Measurements from ENCODE around the gene FKBP1A.

Gene FKBP1A

DNA sequence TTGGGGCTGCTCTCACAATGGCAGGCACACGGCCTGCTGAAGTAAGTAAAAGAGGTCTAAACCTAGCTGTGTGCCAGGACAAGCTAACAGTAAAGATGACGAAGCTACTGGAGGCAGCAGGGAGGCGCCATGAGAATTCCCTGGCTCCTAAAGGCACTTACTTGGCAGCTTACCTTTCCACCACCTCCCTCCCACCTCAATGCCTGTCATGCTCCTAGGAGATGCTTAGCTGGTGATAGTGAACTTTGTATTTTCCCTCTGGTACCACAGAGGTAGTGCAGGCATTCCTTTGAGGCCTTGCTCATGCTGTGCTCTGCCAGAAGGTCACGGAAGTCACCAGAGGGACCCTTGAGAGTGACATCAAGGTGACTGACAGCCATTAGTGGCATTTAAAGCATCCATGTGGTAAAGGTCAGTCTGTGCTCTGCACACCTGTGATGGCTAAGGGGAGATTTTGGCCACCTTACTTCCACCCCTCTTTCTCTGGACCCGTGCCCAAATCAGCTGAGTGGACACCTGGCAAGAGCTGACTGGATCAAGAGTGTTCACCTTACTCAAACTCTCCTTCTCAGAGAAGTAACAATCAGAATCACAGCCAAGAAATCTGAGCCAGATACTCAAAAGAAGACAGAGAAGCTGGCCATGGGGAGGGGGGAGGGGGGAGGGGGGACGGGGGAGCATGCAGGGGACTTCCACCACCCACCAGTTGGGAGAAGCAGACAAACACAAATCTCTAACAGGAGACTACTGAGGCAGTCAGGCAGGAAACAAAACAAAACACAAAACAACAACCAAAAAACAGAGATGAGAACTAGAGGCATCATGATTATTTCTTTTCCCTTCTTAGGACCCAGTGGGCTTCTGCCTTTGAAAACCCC is 2.9 kb downstream of the FKBP1A start:
- Histone ChIP-seq H3K36me3 (replicated peaks) (peaks cover 17% of the 10 kb centered on the region), H3K4me1 (peaks cover 15% of the 10 kb centered on the region), H3K27me3 (ENCODE audit: low read depth) (no peaks in the 10 kb centered on the region), H3K4me3 (no peak overlapping the region), H3K9me3 (no peaks in the 10 kb centered on the region)
- no peak for DNase-seq (ENCODE audit: low spot score in 2 of 2)
- in situ Hi-C loops (cut with MboI; ENCODE audit: low sequenced_read_pairs), result no loop called here

DNA sequence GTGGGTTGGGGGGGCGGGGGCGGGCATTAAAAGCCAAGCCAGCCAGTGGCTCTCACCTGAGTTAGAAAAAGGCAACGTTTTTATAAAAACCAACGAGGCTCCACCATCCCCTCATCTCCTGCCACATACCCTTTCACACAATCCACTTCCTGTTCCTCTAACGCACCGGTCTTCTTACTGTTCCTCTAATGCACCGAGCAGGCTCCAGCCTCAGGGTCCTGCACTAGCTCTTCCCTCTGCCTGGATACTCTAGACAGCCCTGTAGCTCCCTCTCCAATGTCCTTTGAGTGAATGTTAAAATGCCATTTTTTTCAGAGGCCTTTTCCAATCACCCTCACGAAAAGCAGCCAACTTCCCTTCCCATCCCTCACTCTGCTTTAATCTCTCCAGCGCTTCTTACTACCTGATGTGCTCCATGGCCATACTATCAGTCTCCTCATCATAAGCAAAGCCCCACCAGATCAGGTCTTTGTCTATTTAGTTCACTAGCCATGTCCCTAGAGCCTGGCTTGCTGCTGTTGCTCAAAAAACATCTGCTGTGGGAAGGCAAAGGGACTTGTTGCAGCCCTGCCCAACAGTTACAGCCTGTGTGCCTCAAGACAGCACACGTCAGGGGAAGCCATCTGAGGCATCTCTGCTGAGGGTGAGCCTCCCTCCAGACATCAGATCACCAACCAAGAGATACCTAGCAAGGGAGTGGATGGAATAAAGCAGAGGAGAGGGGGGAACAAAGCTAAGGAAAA is 3.9 kb downstream of the FKBP1A start:
- DNase-seq (ENCODE audit: low spot score in 2 of 2), result no peak
- Histone ChIP-seq H3K27me3 (ENCODE audit: low read depth) (no peaks in the 10 kb centered on the region), H3K9me3 (no peaks in the 10 kb centered on the region), H3K4me1 (peaks cover 18% of the 10 kb centered on the region), H3K36me3 (replicated peaks) (peaks cover 17% of the 10 kb centered on the region), H3K4me3 (no peak overlapping the region)
- in situ Hi-C loops (cut with MboI; ENCODE audit: low sequenced_read_pairs), result no loop called here

DNA sequence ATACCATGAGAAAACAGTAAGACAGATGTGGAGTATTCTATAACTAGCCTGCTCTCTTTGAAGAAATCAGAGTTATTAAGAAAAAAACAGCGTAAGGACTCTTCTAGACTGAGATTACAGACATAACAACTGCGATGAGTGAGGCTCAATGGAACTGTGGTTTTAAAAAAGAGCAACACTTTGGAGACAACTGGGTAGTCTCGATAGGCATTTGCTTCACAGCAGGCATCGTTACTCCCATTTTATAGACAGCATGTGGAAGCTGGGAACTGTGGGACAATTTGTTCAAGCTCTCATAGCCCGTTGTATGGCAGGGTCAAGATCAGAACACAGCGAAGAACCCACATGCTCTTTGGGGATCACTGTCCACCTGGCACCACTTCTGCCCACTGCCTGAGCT is 4.6 kb downstream of the FKBP1A start:
- no peak for DNase-seq (ENCODE audit: low spot score in 2 of 2)
- no peak overlapping the region for H3K4me3 ChIP-seq
- peaks cover 17% of the 10 kb centered on the region for H3K36me3 ChIP-seq (replicated peaks)
- peaks cover 18% of the 10 kb centered on the region for H3K4me1 ChIP-seq
- H3K27me3 ChIP-seq (ENCODE audit: low read depth), result no peaks in the 10 kb centered on the region
- in situ Hi-C loops (cut with MboI; ENCODE audit: low sequenced_read_pairs), result no loop called here
- no peaks in the 10 kb centered on the region for H3K9me3 ChIP-seq

DNA sequence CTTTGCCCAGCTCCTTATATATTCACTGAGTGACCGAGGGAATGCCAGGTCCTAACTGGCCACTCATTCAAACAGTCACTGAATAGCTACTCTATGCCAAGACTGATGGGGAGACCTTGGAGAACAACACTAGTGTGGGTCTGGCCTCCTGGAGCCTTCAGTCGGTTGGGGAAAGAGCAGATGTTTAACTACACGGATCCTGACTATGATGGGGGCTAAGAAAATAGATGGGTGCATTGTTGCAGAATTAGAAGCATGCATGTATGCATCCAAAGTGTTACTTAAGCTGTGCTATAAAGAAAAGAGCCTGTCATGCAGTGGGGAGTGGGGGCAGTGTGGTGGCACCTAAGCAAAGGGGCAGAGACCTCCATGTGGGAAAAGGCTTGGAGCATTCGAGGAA is 6.5 kb downstream of the FKBP1A start:
- in situ Hi-C loops (cut with MboI; ENCODE audit: low sequenced_read_pairs), result no loop called here
- peaks cover 16% of the 10 kb centered on the region for H3K4me1 ChIP-seq

DNA sequence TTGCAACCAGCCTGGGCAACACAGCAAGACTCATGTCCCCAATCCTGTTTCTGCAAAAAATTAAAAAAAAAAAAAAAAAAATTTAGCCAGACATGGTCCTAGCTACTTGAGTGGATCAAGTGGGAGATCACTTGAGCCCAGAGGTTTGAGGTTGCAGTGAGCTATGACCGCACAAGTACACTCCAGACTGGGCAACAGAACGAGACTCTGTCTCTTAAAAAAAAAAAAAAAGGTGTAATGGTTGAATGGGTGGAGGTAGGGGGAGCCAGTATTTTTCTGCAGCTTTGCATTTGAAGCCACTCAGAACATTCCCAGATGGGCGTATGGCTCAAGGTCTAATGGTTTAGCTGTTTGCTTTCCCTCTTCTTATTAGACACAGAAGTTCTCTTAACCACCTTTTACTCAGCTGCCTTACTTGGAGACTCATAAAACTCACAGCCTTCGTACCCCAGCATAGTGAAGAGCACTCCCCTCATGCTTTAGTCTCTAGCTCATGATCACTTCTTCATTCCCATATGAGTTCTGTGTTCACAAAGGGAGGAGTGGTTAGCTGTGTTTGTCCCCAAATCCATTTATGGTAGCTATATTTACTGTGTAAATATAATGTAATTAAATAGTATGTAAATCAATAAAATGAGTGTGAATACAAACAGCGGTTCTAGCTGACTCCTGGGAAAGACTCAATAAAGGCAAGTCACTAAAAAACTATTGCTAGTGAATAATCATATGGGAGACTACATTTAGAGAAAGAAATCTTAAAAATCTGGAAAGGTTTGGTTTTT is 9.0 kb downstream of the FKBP1A start:
- H3K4me3 ChIP-seq, result no peak overlapping the region
- H3K4me1 ChIP-seq, result peaks cover 4% of the 10 kb centered on the region; the same call in 1 of the 2 replicates
- in situ Hi-C loops (cut with MboI; ENCODE audit: low sequenced_read_pairs), result no loop called here
- DNase-seq (ENCODE audit: low spot score in 2 of 2), result no peak
- peaks cover 12% of the 10 kb centered on the region for H3K36me3 ChIP-seq (replicated peaks)
- no peaks in the 10 kb centered on the region for H3K9me3 ChIP-seq
- no peaks in the 10 kb centered on the region for H3K27me3 ChIP-seq (ENCODE audit: low read depth)

More for the DNA sequence above, 6.5 kb downstream of the FKBP1A start:
- Histone ChIP-seq H3K36me3 (replicated peaks) (peaks cover 17% of the 10 kb centered on the region), H3K27me3 (ENCODE audit: low read depth) (no peaks in the 10 kb centered on the region), H3K9me3 (no peaks in the 10 kb centered on the region), H3K4me3 (no peak overlapping the region)
- DNase-seq (ENCODE audit: low spot score in 2 of 2), result no peak

DNA sequence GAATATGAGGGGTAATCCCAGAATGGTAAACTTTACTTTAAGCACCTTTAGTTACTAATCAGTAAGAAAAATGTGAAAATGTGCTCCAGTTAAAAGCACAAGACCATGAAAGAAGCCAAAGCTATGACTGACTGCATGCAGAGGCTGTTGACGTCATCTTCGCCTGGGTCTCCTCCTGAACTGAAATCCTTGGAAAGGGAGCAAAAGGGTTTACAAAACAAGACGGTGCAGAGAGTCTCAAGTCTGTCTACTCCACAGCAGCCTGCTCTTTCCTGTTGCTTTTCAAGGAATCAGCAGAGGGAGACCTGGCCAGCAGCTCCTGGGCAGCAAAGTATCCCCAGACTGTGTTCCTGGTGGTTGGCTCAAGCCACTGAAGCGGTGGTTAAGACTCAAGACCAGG is 10.2 kb downstream of the FKBP1A start:
- Histone ChIP-seq H3K9me3 (no peaks in the 10 kb centered on the region), H3K4me1 (peaks cover 7% of the 10 kb centered on the region; the same call in 1 of the 2 replicates), H3K4me3 (no peak overlapping the region), H3K36me3 (replicated peaks) (peaks cover 12% of the 10 kb centered on the region), H3K27me3 (ENCODE audit: low read depth) (no peaks in the 10 kb centered on the region)
- in situ Hi-C loops (cut with MboI; ENCODE audit: low sequenced_read_pairs), result no loop called here
- no peak for DNase-seq (ENCODE audit: low spot score in 2 of 2)

GRCh38 chr20:1381753-1382591 is 10.9 kb downstream of the FKBP1A start:
- Histone ChIP-seq H3K27me3 (ENCODE audit: low read depth) (no peaks in the 10 kb centered on the region), H3K4me3 (no peak overlapping the region), H3K9me3 (no peaks in the 10 kb centered on the region), H3K4me1 (peaks cover 7% of the 10 kb centered on the region; the same call in 1 of the 2 replicates), H3K36me3 (replicated peaks) (peaks cover 12% of the 10 kb centered on the region)
- in situ Hi-C loops (cut with MboI; ENCODE audit: low sequenced_read_pairs), result no loop called here
- no peak for DNase-seq (ENCODE audit: low spot score in 2 of 2)

DNA sequence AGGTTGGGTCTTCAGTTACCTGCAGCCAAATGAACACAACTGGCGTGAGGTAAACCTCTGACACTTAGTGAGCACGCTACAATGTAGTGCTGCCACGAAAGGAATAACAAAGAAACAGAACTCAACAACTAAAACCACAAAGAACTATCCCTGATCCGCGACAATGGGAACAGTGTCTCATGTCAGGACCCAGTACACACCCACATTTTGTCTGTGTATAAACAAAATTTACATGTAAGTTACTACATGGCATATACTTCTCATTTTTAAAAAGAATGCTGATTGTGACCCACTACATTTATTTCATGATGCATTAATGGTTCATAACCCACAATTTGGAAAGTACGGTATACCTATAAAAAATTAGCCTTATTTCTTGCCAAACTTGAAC is 14.1 kb downstream of the FKBP1A start:
- Histone ChIP-seq H3K4me1 (peaks cover 4% of the 10 kb centered on the region; the same call in 1 of the 2 replicates), H3K4me3 (no peak overlapping the region), H3K9me3 (no peaks in the 10 kb centered on the region), H3K36me3 (replicated peaks) (peaks cover 20% of the 10 kb centered on the region), H3K27me3 (ENCODE audit: low read depth) (no peaks in the 10 kb centered on the region)
- no peak for DNase-seq (ENCODE audit: low spot score in 2 of 2)
- in situ Hi-C loops (cut with MboI; ENCODE audit: low sequenced_read_pairs), result no loop called here

GRCh38 chr20:1377984-1378734 is 14.7 kb downstream of the FKBP1A start:
- no peaks in the 10 kb centered on the region for H3K27me3 ChIP-seq (ENCODE audit: low read depth)
- H3K4me1 ChIP-seq, result peaks cover 4% of the 10 kb centered on the region; the same call in 1 of the 2 replicates
- no peaks in the 10 kb centered on the region for H3K9me3 ChIP-seq
- H3K4me3 ChIP-seq, result no peak overlapping the region
- peaks cover 26% of the 10 kb centered on the region for H3K36me3 ChIP-seq (replicated peaks)
- in situ Hi-C loops (cut with MboI; ENCODE audit: low sequenced_read_pairs), result no loop called here
- DNase-seq (ENCODE audit: low spot score in 2 of 2), result no peak

DNA sequence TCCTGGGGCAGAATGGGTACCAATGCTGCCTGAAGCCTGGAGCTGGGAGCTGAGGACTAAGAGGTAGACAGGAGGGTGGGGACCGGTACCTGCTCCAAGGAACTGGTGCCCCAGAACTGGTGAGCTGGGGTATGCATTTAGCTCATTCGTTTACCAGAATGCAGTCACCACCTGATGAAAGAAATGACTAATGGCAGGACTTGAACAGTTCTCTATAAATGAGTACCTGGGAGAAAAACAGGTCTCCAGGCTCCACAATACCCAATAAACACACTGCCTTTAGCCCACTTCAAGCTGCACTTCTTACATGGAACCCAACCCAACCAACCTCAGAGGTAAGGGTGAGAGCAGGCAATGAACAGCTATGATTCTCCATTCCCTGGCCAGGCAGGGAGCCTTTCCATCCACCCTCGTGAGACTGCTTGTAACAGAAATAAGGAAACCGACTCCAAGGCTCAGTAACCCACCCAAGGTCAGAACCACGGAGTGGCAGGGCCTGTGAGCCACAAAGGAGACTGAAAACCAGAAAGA is 15.4 kb downstream of the FKBP1A start:
- no peak overlapping the region for H3K4me3 ChIP-seq
- no peaks in the 10 kb centered on the region for H3K9me3 ChIP-seq
- in situ Hi-C loops (cut with MboI; ENCODE audit: low sequenced_read_pairs), result no loop called here
- H3K36me3 ChIP-seq (replicated peaks), result peaks cover 32% of the 10 kb centered on the region
- no peaks in the 10 kb centered on the region for H3K27me3 ChIP-seq (ENCODE audit: low read depth)
- H3K4me1 ChIP-seq, result peaks cover 4% of the 10 kb centered on the region; the same call in 1 of the 2 replicates
- DNase-seq (ENCODE audit: low spot score in 2 of 2), result no peak

DNA sequence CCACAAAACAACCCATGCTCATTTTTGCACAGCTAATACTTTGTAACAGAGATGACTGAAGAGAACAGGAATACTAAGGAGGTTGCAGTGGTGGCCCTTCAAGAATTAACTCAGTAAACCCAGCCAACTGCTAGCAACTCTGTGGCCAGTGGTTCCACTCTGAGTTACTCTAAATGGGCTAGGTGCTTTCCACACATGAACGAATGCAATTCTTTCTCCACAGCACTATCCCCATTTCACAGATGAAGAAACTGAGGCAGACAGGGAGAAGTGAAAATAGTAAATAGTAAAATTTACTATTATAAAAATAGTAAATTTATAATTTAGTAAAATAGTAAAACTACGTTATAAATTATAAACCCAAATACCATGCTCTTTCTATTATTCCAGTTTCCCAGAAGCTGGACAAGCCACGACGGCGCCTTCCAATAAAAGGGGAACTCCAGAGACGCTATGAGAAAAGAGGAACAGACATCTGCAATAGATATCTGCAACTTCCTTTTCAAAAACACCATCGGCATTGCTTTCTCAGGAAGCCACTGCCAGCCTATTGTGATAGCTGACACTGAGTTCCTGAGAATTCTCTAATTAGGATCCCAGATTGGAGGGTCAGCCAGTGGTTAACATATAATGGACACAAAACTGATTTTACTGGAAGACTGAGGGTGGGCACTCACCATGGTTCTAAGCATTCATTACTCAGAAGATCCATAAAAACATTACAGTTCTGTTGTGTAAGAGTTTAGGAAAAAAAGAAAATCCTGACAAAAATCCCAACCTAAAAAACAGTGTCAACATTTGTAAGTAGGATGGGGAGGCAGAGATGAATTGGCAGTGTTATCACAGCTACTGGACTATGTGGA is 16.2 kb downstream of the FKBP1A start:
- Histone ChIP-seq H3K4me1 (peaks cover 4% of the 10 kb centered on the region; the same call in 1 of the 2 replicates), H3K27me3 (ENCODE audit: low read depth) (no peaks in the 10 kb centered on the region), H3K36me3 (replicated peaks) (peaks cover 39% of the 10 kb centered on the region), H3K9me3 (no peaks in the 10 kb centered on the region), H3K4me3 (no peak overlapping the region)
- DNase-seq (ENCODE audit: low spot score in 2 of 2), result no peak
- in situ Hi-C loops (cut with MboI; ENCODE audit: low sequenced_read_pairs), result no loop called here
